Measurements from ENCODE around the gene SLC39A11. TPM values are rescaled to one million over a fixed set of nuclear protein-coding genes. Genes with fewer than 3 reads are reported as not detected.

Gene SLC39A11
- total RNA-seq, 2 donors from 2014 or later: 18.1 to 20.1 TPM

- H3K4me1 ChIP-seq (ENCODE audit: control insufficient read depth, insufficient read depth, low read length): no peaks in the 10 kb centered on the region
- peaks cover 11% of the 10 kb centered on the region for H3K9me3 ChIP-seq (ENCODE audit: control insufficient read depth, low read length)
- WGBS, 2 experiments (ENCODE audit: insufficient coverage in 1 of 2, insufficient read length in 1 of 2): 89 to 100% methylated on average over 1 of the region's 3 CpGs
- Mint-ChIP-seq H3K27me3 (ENCODE audit: insufficient read depth) (no peaks in the 10 kb centered on the region), H3K27ac (no peak overlapping the region), H3K36me3 (ENCODE audit: low read depth) (no peaks in the 10 kb centered on the region), H3K4me1 (peaks cover 8% of the 10 kb centered on the region), H3K4me3 (no peak overlapping the region), H3K9me3 (peaks cover 4% of the 10 kb centered on the region)
- no peaks in the 10 kb centered on the region for H3K27me3 ChIP-seq (ENCODE audit: control insufficient read depth, insufficient read depth, low read length, poor library complexity, severe bottlenecking)
- H3K27ac ChIP-seq (ENCODE audit: low read depth, low read length): no peak overlapping the region
- no peaks in the 10 kb centered on the region for H3K36me3 ChIP-seq (ENCODE audit: control insufficient read depth, insufficient read depth, low read length)
- no peak for DNase-seq
- TF ChIP-seq, protein P1, sequence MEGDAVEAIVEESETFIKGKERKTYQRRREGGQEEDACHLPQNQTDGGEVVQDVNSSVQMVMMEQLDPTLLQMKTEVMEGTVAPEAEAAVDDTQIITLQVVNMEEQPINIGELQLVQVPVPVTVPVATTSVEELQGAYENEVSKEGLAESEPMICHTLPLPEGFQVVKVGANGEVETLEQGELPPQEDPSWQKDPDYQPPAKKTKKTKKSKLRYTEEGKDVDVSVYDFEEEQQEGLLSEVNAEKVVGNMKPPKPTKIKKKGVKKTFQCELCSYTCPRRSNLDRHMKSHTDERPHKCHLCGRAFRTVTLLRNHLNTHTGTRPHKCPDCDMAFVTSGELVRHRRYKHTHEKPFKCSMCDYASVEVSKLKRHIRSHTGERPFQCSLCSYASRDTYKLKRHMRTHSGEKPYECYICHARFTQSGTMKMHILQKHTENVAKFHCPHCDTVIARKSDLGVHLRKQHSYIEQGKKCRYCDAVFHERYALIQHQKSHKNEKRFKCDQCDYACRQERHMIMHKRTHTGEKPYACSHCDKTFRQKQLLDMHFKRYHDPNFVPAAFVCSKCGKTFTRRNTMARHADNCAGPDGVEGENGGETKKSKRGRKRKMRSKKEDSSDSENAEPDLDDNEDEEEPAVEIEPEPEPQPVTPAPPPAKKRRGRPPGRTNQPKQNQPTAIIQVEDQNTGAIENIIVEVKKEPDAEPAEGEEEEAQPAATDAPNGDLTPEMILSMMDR (conservative IDR thresholded peaks at IDR 0.05): no peak
- no peak overlapping the region for H3K9ac ChIP-seq (ENCODE audit: extremely low read depth, low read length, poor library complexity, severe bottlenecking)
- H3K4me3 ChIP-seq (ENCODE audit: low read length): no peak overlapping the region
These were observed 74.8 kb downstream of the SLC39A11 start for GRCh38 chr17:73017658-73018057.

DNA sequence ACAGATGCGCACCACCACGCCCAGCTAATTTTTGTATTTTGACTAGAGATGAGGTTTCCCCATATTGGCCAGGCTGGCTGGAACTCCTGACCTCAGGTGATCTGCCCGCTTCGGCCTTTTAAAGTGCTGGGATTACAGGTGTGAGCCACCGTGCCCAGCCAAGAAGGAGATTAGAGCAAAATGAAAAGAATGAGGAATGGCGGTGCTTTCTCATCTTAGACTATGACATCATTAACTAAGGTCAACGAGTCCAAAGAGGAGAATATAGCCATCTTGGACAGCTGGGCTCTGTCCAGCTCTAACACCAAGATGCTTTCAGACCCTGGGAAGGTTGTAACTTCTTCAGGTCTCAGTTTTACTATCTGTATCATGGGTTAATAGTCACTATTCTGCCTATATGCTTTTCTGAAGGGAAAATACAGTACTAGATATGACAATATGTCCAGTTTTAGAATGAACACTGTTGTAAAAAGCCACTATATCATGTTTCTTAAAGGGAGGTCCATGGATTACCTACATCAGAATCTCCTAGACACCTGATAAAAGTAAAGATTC lies 76.7 kb downstream of the SLC39A11 start:
- TF ChIP-seq, protein P1 (conservative IDR thresholded peaks at IDR 0.05): no peak
- no peak overlapping the region for H3K4me3 Mint-ChIP-seq

GRCh38 chr17:73013816-73014663 lies 78.4 kb downstream of the SLC39A11 start:
- Histone ChIP-seq H3K4me3 (ENCODE audit: low read length) (no peak overlapping the region), H3K9me3 (ENCODE audit: control insufficient read depth, low read length) (peaks cover 6% of the 10 kb centered on the region), H3K4me1 (ENCODE audit: control insufficient read depth, insufficient read depth, low read length) (no peaks in the 10 kb centered on the region), H3K27ac (ENCODE audit: low read depth, low read length) (peak overlapping the region; percentile 6), H3K36me3 (ENCODE audit: control insufficient read depth, insufficient read depth, low read length) (no peaks in the 10 kb centered on the region), H3K27me3 (ENCODE audit: control insufficient read depth, insufficient read depth, low read length, poor library complexity, severe bottlenecking) (no peaks in the 10 kb centered on the region), H3K9ac (ENCODE audit: extremely low read depth, low read length, poor library complexity, severe bottlenecking) (no peak overlapping the region)
- WGBS, 2 experiments (ENCODE audit: insufficient coverage in 1 of 2, insufficient read length in 1 of 2): 69% methylated on average over 13 to 14 of the region's 14 CpGs
- H3K27me3 Mint-ChIP-seq (ENCODE audit: insufficient read depth): no peaks in the 10 kb centered on the region
- H3K4me1 Mint-ChIP-seq: peaks cover 8% of the 10 kb centered on the region
- TF ChIP-seq, protein P1 (conservative IDR thresholded peaks at IDR 0.05): no peak
- DNase-seq: peak; percentile 79
- peaks cover 4% of the 10 kb centered on the region for H3K9me3 Mint-ChIP-seq
- no peaks in the 10 kb centered on the region for H3K36me3 Mint-ChIP-seq (ENCODE audit: low read depth)
- no peak overlapping the region for H3K4me3 Mint-ChIP-seq
- no peak overlapping the region for H3K27ac Mint-ChIP-seq

More for the DNA sequence above, 76.7 kb downstream of the SLC39A11 start:
- Mint-ChIP-seq H3K9me3 (peaks cover 4% of the 10 kb centered on the region), H3K27ac (no peak overlapping the region), H3K36me3 (ENCODE audit: low read depth) (no peaks in the 10 kb centered on the region), H3K4me1 (peaks cover 8% of the 10 kb centered on the region), H3K27me3 (ENCODE audit: insufficient read depth) (no peaks in the 10 kb centered on the region)
- Histone ChIP-seq H3K27ac (ENCODE audit: low read depth, low read length) (no peak overlapping the region), H3K9ac (ENCODE audit: extremely low read depth, low read length, poor library complexity, severe bottlenecking) (no peak overlapping the region), H3K36me3 (ENCODE audit: control insufficient read depth, insufficient read depth, low read length) (no peaks in the 10 kb centered on the region), H3K9me3 (ENCODE audit: control insufficient read depth, low read length) (peaks cover 11% of the 10 kb centered on the region), H3K4me3 (ENCODE audit: low read length) (no peak overlapping the region), H3K4me1 (ENCODE audit: control insufficient read depth, insufficient read depth, low read length) (no peaks in the 10 kb centered on the region), H3K27me3 (ENCODE audit: control insufficient read depth, insufficient read depth, low read length, poor library complexity, severe bottlenecking) (no peaks in the 10 kb centered on the region)
- 91 to 93% methylated on average over 7 of the region's 7 CpGs for WGBS, 2 experiments (ENCODE audit: insufficient coverage in 1 of 2, insufficient read length in 1 of 2)
- DNase-seq: no peak
